Fibroblast of lung (primary cell): Measurements from ENCODE around the gene TCN1. TPM values are rescaled to one million over a fixed set of nuclear protein-coding genes. Genes with fewer than 3 reads are reported as not detected.
"Not testable (repeated sequence)": the region's sequence is repeated elsewhere in the genome, so short reads cannot be mapped to it uniquely, and the experiment has no call there.

ENCODE experiments used
- DNase-seq, 2 donors: peaks; one replicate each; pipeline versions ENCODE4 v3.0.0 to v3.0.0-alpha.2; 2010; ENCODE audit warnings: low read depth in 2 of 2
- H2AFZ ChIP-seq: 2 replicates; pipeline ENCODE4 v1.5.1; 2012; ENCODE audit warnings: low read length, control low read depth, inconsistent platforms
- H3K27ac ChIP-seq: 2 replicates; pipeline ENCODE4 v1.5.1; 2011; ENCODE audit warnings: low read length, control low read depth; ENCODE audit not compliant: insufficient read depth
- H3K27me3 ChIP-seq: 2 replicates; pipeline ENCODE4 v1.5.1; 2011; ENCODE audit warnings: mild to moderate bottlenecking, low read length; ENCODE audit not compliant: control insufficient read depth, insufficient read depth
- H3K36me3 ChIP-seq: 2 replicates; pipeline ENCODE4 v1.5.1; 2011; ENCODE audit warnings: low read length; ENCODE audit not compliant: control insufficient read depth, insufficient read depth
- H3K4me1 ChIP-seq: 2 replicates; pipeline ENCODE4 v1.5.1; 2011; ENCODE audit warnings: low read length; ENCODE audit not compliant: control insufficient read depth, insufficient read depth; ENCODE audit errors: extremely low read depth
- H3K4me2 ChIP-seq: 2 replicates; pipeline ENCODE4 v1.5.1; 2011; ENCODE audit warnings: low read length, control low read depth; ENCODE audit not compliant: insufficient read depth; ENCODE audit errors: extremely low read depth
- H3K4me3 ChIP-seq, 4 experiments: fragments of 200-600 bp in 1 of 4; sonication (generic) in 1 of 4; replicated peaks in 1 of 4; 2 replicates each; pipeline ENCODE4 v1.5.1; 2011 to 2016; ENCODE audit warnings: low read length in 4 of 4, low read depth in 3 of 4, mild to moderate bottlenecking in 3 of 4, control low read depth in 2 of 4, inconsistent platforms in 1 of 4, mixed read lengths in 1 of 4; ENCODE audit not compliant: insufficient read depth in 1 of 4; ENCODE audit errors: control extremely low read depth in 1 of 4
- H3K79me2 ChIP-seq: 2 replicates; pipeline ENCODE4 v1.5.1; 2012; ENCODE audit warnings: mild to moderate bottlenecking, low read length, inconsistent platforms; ENCODE audit not compliant: control insufficient read depth, insufficient read depth
- H3K9ac ChIP-seq: 2 replicates; pipeline ENCODE4 v1.5.1; 2011; ENCODE audit warnings: mild to moderate bottlenecking, low read length, control low read depth; ENCODE audit not compliant: insufficient read depth
- H3K9me3 ChIP-seq: 2 replicates; pipeline ENCODE4 v1.5.1; 2012; ENCODE audit warnings: low read depth, low read length; ENCODE audit not compliant: control insufficient read depth, insufficient read depth
- H4K20me1 ChIP-seq: 2 replicates; pipeline ENCODE4 v1.5.1; 2011; ENCODE audit warnings: low read length; ENCODE audit not compliant: control insufficient read depth, insufficient read depth; ENCODE audit errors: extremely low read depth
- EZH2 ChIP-seq: IDR thresholded peaks from 2 replicates; pipeline ENCODE4 v1.5.1; 2012; ENCODE audit warnings: low read length, control low read depth, mild to moderate bottlenecking; ENCODE audit errors: missing control alignments
- polyA plus RNA-seq, 2 donors: library from polyadenylated mRNA; depleted of rRNA in 1 of 2; stranded (reverse) in 1 of 2; unstranded in 1 of 2; fragments of >200 nt; gene quantifications; 2 replicates each; pipeline ENCODE4 v1.2.1, GENCODE V29; 2011 to 2012; ENCODE audit warnings: missing spikeins in 1 of 2
- total RNA-seq: library from RNA; depleted of rRNA; stranded (reverse); fragments of >200 nt; gene quantifications from 2 replicates; pipeline ENCODE4 v1.2.1, GENCODE V29; 2014
- TF ChIP-seq, protein P1 (sequence below), 2 donors: IDR thresholded peaks in 1 of 2; conservative IDR thresholded peaks in 1 of 2; 1 replicate in 1 of 2; 2 replicates in 1 of 2; pipeline ENCODE4 v1.5.1; 2011 to 2012; ENCODE audit warnings: low read length in 2 of 2, control low read depth in 1 of 2, inconsistent platforms in 1 of 2, low read depth in 1 of 2, mild to moderate bottlenecking in 1 of 2

The TCN1 gene
- total and polyA plus RNA-seq, 2 donors (not counting 1 experiment from before 2014, with no cell fraction given): not detected

DNA sequence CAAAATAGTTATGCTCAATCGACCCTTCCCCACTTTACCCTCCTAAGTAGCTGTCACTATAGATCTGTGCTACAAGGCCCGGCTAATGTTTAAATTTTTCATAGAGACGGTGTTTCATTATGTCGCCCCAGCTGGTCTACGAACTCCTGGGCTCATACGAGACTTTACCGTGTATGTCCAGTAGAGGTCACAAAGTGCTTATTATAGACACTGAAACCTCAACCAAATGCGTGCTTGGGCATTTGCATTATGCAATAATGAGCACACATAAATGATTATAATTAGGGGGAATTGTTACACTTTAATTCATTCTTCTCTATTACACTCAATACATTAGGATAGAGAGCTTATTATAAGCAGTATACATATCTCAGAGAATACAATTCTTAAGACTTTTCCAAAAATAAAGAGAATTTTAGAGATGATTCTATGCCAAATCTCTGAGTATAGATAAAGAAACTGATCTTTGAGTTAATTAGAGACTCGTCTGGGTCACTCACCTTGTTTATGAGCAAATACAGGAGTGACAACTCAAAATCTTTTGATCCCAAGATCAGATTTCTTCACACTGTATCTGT, 43.2 kb downstream of the TCN1 start:
- H3K27ac ChIP-seq: no peak overlapping the region
- H2AFZ ChIP-seq: peak overlapping the region; percentile 25
- H3K36me3 ChIP-seq: no peaks in the 10 kb centered on the region
- no peak overlapping the region for H3K4me3 ChIP-seq
- H3K4me2 ChIP-seq: peak overlapping the region; percentile 30
- no peaks in the 10 kb centered on the region for H3K9me3 ChIP-seq
- peak; percentile 50 to 68 for DNase-seq
- H3K4me1 ChIP-seq: no peaks in the 10 kb centered on the region
- H3K9ac ChIP-seq: no peak overlapping the region
- no peaks in the 10 kb centered on the region for H3K79me2 ChIP-seq
- no peaks in the 10 kb centered on the region for H4K20me1 ChIP-seq
- no peaks in the 10 kb centered on the region for H3K27me3 ChIP-seq
- no peak for TF ChIP-seq EZH2
- TF ChIP-seq, protein P1, sequence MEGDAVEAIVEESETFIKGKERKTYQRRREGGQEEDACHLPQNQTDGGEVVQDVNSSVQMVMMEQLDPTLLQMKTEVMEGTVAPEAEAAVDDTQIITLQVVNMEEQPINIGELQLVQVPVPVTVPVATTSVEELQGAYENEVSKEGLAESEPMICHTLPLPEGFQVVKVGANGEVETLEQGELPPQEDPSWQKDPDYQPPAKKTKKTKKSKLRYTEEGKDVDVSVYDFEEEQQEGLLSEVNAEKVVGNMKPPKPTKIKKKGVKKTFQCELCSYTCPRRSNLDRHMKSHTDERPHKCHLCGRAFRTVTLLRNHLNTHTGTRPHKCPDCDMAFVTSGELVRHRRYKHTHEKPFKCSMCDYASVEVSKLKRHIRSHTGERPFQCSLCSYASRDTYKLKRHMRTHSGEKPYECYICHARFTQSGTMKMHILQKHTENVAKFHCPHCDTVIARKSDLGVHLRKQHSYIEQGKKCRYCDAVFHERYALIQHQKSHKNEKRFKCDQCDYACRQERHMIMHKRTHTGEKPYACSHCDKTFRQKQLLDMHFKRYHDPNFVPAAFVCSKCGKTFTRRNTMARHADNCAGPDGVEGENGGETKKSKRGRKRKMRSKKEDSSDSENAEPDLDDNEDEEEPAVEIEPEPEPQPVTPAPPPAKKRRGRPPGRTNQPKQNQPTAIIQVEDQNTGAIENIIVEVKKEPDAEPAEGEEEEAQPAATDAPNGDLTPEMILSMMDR (conservative IDR thresholded peaks at IDR 0.05 in 1 of 2, IDR thresholded peaks at IDR 0.05 in 1 of 2; ENCODE audit: low read depth in 1 of 2, low read length in 2 of 2): peak; percentile 57 to 69

DNA sequence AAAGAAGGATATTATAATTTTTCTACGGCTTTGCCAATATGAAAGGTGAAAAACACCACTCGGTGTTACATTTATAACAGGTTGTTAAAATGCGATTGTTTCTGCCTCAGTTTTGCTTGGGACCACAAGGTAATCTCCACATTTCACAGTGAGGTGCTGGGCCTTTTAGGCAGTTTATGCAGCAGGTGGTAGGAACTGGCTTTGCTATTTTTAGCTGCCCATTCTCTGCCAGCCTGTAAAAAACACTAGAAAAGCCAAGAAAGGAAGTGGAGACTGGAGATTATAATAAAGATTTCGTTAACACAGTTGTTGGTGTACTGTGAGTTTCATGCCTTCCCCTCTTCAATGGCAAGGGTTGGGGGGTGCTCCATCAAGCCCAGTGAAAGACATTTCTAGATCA, 47.7 kb downstream of the TCN1 start:
- H3K9ac ChIP-seq: no peak overlapping the region
- H2AFZ ChIP-seq: no peak overlapping the region

DNA sequence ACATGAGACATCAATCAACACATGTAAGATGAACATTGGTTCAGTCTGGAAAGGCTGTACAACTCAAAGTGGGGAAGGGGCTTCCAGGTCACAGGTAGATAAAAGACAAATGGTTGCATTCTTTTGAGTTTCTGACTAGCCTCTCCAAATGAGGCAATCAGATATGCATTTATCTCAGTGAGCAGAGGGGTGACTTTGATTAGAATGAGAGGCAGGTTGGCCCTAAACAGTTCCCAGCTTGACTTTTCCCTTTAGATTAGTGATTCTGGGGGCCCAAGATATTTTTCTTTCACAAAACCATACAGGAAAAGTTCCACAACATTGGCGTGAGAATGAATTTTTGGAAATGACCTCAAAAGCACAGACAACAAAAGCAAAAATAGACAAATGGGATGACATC, 49.9 kb downstream of the TCN1 start:
- not testable (repeated sequence) for H3K36me3 ChIP-seq, H3K4me3 ChIP-seq, H2AFZ ChIP-seq, H4K20me1 ChIP-seq, H3K27me3 ChIP-seq, H3K4me2 ChIP-seq, H3K9me3 ChIP-seq, H3K9ac ChIP-seq, H3K27ac ChIP-seq, H3K4me1 ChIP-seq, DNase-seq, H3K79me2 ChIP-seq

More for the DNA sequence above, 47.7 kb downstream of the TCN1 start:
- no peaks in the 10 kb centered on the region for H3K27me3 ChIP-seq
- no peak overlapping the region for H3K4me2 ChIP-seq
- no peaks in the 10 kb centered on the region for H3K9me3 ChIP-seq
- no peaks in the 10 kb centered on the region for H3K4me1 ChIP-seq
- no peak for TF ChIP-seq EZH2
- TF ChIP-seq, protein P1 (conservative IDR thresholded peaks at IDR 0.05 in 1 of 2, IDR thresholded peaks at IDR 0.05 in 1 of 2; ENCODE audit: low read depth in 1 of 2, low read length in 2 of 2): no peak
- no peak for DNase-seq
- H3K79me2 ChIP-seq: no peaks in the 10 kb centered on the region
- no peaks in the 10 kb centered on the region for H4K20me1 ChIP-seq
- H3K27ac ChIP-seq: no peak overlapping the region
- H3K4me3 ChIP-seq: no peak overlapping the region
- no peaks in the 10 kb centered on the region for H3K36me3 ChIP-seq
